Karpas-422 (cell line): ENCODE data around the gene SLC25A21. TPM values are rescaled to one million over a fixed set of nuclear protein-coding genes. Genes with fewer than 3 reads are reported as not detected.
"Not testable (repeated sequence)": the region's sequence is repeated elsewhere in the genome, so short reads cannot be mapped to it uniquely, and the experiment has no call there.

ENCODE experiments used
- DNase-seq: peaks from one replicate; pipeline ENCODE4 v3.0.0-alpha.2; 2015
- H2AFZ ChIP-seq: fragments of 200-600 bp; sonication (generic); 2 replicates; pipeline ENCODE4 v1.6.1; 2014; ENCODE audit warnings: antibody characterized with exemption, low read length, mixed read lengths
- H3K27ac ChIP-seq: fragments of 200-600 bp; sonication (generic); 2 replicates; pipeline ENCODE4 v1.5.1; 2014; ENCODE audit warnings: mild to moderate bottlenecking, low read length, moderate library complexity
- H3K27me3 ChIP-seq: fragments of 200-600 bp; sonication (generic); 2 replicates; pipeline ENCODE4 v1.6.1; 2014; ENCODE audit warnings: low read length, mixed read lengths
- H3K36me3 ChIP-seq: fragments of 200-600 bp; sonication (generic); 2 replicates; pipeline ENCODE4 v1.6.1; 2014; ENCODE audit warnings: low read length, mixed read lengths; ENCODE audit not compliant: insufficient read depth
- H3K4me1 ChIP-seq: fragments of 200-600 bp; sonication (generic); 2 replicates; pipeline ENCODE4 v1.6.1; 2014; ENCODE audit warnings: mild to moderate bottlenecking, low read length, mixed read lengths
- H3K4me2 ChIP-seq: fragments of 200-600 bp; sonication (generic); 2 replicates; pipeline ENCODE4 v1.6.1; 2014; ENCODE audit warnings: low read length, low read depth, mild to moderate bottlenecking; ENCODE audit not compliant: poor library complexity, severe bottlenecking
- H3K4me3 ChIP-seq: fragments of 200-600 bp; sonication (generic); 2 replicates; pipeline ENCODE4 v1.5.1; 2014; ENCODE audit warnings: mild to moderate bottlenecking, antibody characterized with exemption, low read length, mixed read lengths
- H3K79me2 ChIP-seq: fragments of 200-600 bp; sonication (generic); 2 replicates; pipeline ENCODE4 v1.6.1; 2014; ENCODE audit warnings: mild to moderate bottlenecking, low read length, mixed read lengths
- H3K9ac ChIP-seq: fragments of 200-600 bp; sonication (generic); 2 replicates; pipeline ENCODE4 v1.6.0; 2014; ENCODE audit warnings: low read length
- H3K9me2 ChIP-seq: fragments of 200-600 bp; sonication (generic), shearing (Covaris generic); replicated peaks from 2 replicates; pipeline ENCODE4 v1.6.0; 2014; ENCODE audit warnings: mild to moderate bottlenecking, low read length, moderate library complexity; ENCODE audit not compliant: insufficient read depth
- H3K9me3 ChIP-seq: fragments of 300-700, 200-600 bp; sonication (generic); 2 replicates; pipeline ENCODE4 v1.6.1; 2014; ENCODE audit warnings: low read length, mixed read lengths
- H4K20me1 ChIP-seq: fragments of 200-600 bp; sonication (generic); 2 replicates; pipeline ENCODE4 v1.6.1; 2014; ENCODE audit warnings: mild to moderate bottlenecking, antibody characterized with exemption, low read length, low read depth; ENCODE audit not compliant: insufficient read depth
- total RNA-seq: library from RNA; depleted of rRNA; stranded (reverse); fragments of >200 nt; shearing (Covaris generic); gene quantifications from 2 replicates; pipeline ENCODE4 v1.2.3, GENCODE V29; 2014; ENCODE audit warnings: low replicate concordance; rRNA removed

The SLC25A21 gene
- 1.5 and 9.2 TPM in 2 replicates for total RNA-seq

DNA sequence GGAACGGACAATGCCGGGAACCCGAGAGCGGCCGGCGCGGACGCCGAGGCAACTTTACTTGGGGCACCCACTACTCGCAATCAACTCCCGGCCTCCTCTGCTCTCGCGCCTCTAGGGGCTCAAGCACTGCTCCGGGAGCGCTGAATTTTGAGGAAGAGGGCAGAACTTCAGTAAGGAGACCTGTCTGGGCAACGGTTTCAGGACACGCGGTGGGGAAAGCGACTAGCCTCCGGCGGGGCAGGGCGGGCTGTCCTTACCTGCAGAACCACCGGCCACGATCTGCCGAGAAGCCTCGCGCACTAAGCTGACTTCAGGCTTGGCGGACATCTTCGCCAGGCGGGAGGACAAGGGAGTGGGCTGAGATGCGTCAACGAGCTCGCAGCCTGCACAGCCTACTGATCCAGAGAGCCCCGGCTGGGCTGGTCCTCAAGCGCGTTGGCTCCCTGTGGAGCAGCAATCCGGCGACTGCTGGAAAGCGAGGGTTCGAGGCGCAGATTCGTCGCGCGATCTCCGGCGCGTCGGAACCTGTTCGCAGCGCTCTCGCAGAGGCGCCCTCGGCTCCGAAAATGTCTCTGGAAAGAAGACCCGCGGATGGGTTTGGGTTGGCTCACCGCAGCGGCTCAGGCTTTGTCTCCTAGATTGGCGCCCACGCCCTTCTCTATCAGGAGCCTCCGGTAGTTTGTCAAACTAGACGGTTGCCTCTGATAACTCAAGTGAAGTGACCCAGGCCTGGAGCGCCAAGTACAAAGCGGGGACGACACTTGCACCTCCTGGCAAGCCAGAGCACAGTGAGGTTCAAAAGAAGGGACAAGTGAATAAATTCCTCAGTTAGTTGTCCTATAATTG is at the start of gene SLC25A21:
Gene SLC25A21 (minus strand): TSS at position 583 of the 846 bp plus-strand sequence.
- DNase-seq: no peak
- no peaks in the 10 kb centered on the region for H4K20me1 ChIP-seq
- H3K27me3 ChIP-seq: no peaks in the 10 kb centered on the region
- H3K9me2 ChIP-seq: no peaks in the 10 kb centered on the region
- no peak within 1 kb of the TSS for H3K27ac ChIP-seq
- no peak within 1 kb of the TSS for H3K9ac ChIP-seq
- no peaks in the 10 kb centered on the region for H3K79me2 ChIP-seq
- no peak within 1 kb of the TSS for H2AFZ ChIP-seq
- H3K4me1 ChIP-seq: no peaks in the 10 kb centered on the region
- H3K4me3 ChIP-seq: no peak within 1 kb of the TSS
- H3K36me3 ChIP-seq: no peaks in the 10 kb centered on the region
- H3K9me3 ChIP-seq: no peaks in the 10 kb centered on the region
- H3K4me2 ChIP-seq: no peak within 1 kb of the TSS

DNA sequence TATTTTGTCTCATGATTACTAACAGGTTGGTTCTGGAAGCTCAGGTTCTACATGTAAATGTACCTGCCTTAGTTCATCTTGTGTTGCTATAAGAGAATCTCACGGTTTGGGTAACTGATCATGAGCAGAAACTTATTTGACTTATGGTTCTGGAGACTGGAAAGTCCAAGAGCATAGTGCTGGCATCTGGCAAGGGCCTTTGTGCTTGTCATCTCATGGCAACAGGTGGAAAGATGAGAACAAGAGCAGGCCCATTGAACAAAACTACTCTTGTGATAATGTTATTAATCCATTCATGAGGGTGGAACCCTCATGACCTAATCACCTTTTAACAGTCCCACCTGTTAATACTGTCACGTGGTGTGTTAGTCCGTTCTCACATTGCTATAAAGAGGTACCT is 48.7 kb upstream of the SLC25A21 start:
- Histone ChIP-seq H3K9me2 (no peaks in the 10 kb centered on the region; the same call in 1 of the 2 replicates), H3K4me2 (no peak overlapping the region), H3K9me3 (no peaks in the 10 kb centered on the region; the same call in 1 of the 2 replicates), H3K36me3 (no peaks in the 10 kb centered on the region), H2AFZ (no peak overlapping the region), H3K4me3 (no peak overlapping the region), H3K9ac (no peak overlapping the region), H3K4me1 (no peaks in the 10 kb centered on the region), H3K27me3 (no peaks in the 10 kb centered on the region; the same call in 1 of the 2 replicates), H3K27ac (no peak overlapping the region), H4K20me1 (no peaks in the 10 kb centered on the region), H3K79me2 (no peaks in the 10 kb centered on the region)
- DNase-seq: no peak

DNA sequence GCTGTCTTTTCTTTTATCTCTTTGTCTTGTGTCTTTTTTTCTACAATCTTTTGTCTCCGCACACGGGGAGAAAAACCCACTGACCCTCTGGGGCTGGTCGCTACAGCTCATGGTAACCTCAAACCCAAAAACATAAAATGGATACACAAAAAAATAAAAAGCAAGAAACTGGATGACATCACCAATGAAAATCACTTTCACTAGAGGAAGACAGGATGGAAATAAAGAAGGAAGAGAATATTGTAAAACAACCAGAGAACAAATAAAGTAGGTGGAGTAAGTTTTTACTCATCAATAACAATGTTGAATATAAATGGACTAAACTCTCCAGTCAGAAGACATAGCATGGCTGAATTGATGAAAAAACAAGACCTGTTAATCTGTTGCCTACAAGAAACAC is 42.9 kb upstream of the SLC25A21 start:
- no peak for DNase-seq
- H3K36me3 ChIP-seq: no peaks in the 10 kb centered on the region
- no peaks in the 10 kb centered on the region for H3K4me1 ChIP-seq
- no peaks in the 10 kb centered on the region for H3K9me3 ChIP-seq
- H3K9me2 ChIP-seq: no peaks in the 10 kb centered on the region
- peaks cover 3% of the 10 kb centered on the region for H3K27me3 ChIP-seq
- no peak overlapping the region for H3K27ac ChIP-seq
- no peak overlapping the region for H3K4me3 ChIP-seq
- no peak overlapping the region for H2AFZ ChIP-seq
- no peak overlapping the region for H3K9ac ChIP-seq
- H3K79me2 ChIP-seq: no peaks in the 10 kb centered on the region
- H3K4me2 ChIP-seq: no peak overlapping the region
- no peaks in the 10 kb centered on the region for H4K20me1 ChIP-seq

DNA sequence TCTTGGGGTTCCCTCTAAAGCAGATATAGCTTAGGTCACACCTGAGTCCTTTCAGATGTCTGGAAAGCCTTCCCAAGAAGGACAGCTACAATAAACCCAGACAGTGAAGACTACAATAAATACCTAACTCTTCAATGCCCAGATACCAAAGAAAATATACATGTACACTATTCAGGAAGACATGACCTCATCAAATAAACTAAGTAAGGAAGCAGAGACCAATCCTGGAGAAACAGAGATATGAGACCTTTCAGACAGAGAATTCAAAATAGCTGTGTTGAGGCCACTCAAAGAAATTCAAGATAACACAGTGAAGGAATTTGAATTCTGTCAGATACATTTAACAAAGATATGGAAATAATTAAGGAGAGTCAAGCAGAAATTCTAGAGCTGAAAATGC is 40.6 kb upstream of the SLC25A21 start:
- H3K9me2 ChIP-seq: no peaks in the 10 kb centered on the region
- no peak overlapping the region for H3K4me2 ChIP-seq
- no peak overlapping the region for H3K4me3 ChIP-seq
- H4K20me1 ChIP-seq: no peaks in the 10 kb centered on the region
- no peak overlapping the region for H3K27ac ChIP-seq
- H3K27me3 ChIP-seq: peaks cover 3% of the 10 kb centered on the region; the same call in 1 of the 2 replicates
- no peaks in the 10 kb centered on the region for H3K9me3 ChIP-seq
- no peak for DNase-seq
- no peaks in the 10 kb centered on the region for H3K36me3 ChIP-seq
- H2AFZ ChIP-seq: no peak overlapping the region
- no peaks in the 10 kb centered on the region for H3K79me2 ChIP-seq
- H3K9ac ChIP-seq: no peak overlapping the region
- H3K4me1 ChIP-seq: no peaks in the 10 kb centered on the region

DNA sequence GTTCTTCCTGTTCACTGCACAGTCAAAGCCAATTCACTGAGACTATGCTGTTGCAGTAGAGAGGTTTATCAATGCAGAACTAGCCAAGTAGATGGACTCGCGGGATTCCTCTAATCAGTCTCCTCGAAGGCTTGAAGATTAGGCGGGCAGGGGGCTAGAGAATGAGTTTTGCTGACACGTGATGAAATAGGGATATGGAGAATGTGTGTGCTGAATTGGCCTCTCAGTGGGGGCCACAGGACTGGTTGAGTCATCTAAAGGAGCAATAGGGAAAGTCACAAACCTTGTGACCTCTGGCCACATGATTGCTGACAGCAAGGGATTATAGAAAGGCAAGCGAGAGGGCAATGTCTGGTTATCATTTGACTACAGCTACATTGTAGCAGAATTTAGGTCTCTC is 38.0 kb upstream of the SLC25A21 start:
- no peaks in the 10 kb centered on the region for H3K4me1 ChIP-seq
- H3K9ac ChIP-seq: no peak overlapping the region
- H3K36me3 ChIP-seq: no peaks in the 10 kb centered on the region
- H3K79me2 ChIP-seq: no peaks in the 10 kb centered on the region
- peaks cover 6% of the 10 kb centered on the region; the same call in 1 of the 2 replicates for H3K27me3 ChIP-seq
- peaks cover 7% of the 10 kb centered on the region for H3K9me3 ChIP-seq
- H3K9me2 ChIP-seq: no peaks in the 10 kb centered on the region
- H4K20me1 ChIP-seq: no peaks in the 10 kb centered on the region
- H3K4me3 ChIP-seq: no peak overlapping the region
- no peak overlapping the region for H2AFZ ChIP-seq
- no peak for DNase-seq
- H3K4me2 ChIP-seq: no peak overlapping the region
- no peak overlapping the region for H3K27ac ChIP-seq

DNA sequence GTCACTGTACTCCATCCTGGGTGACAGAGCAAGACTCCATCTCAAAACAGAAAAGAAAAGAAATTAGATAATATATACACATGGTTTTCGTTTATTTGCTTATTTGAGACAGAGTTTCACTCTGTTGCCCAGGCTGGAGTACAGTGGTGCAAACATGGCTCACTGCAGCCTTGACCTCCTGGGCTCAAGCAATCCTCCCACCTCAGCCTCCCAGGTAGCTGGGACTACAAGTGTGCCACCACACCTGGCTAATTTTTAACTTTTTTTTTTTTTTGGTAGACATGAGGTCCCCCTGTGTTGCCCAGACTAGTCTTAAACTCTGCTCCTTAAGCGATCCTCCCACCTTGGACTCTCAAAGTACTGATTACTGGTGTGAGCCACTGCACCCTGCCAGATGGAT is 37.2 kb upstream of the SLC25A21 start:
- not testable (repeated sequence) for H3K79me2 ChIP-seq, H3K9me3 ChIP-seq, H3K9me2 ChIP-seq, H3K4me2 ChIP-seq, H3K4me3 ChIP-seq, H3K27me3 ChIP-seq, H3K9ac ChIP-seq, DNase-seq, H4K20me1 ChIP-seq, H3K27ac ChIP-seq, H3K4me1 ChIP-seq, H2AFZ ChIP-seq, H3K36me3 ChIP-seq

DNA sequence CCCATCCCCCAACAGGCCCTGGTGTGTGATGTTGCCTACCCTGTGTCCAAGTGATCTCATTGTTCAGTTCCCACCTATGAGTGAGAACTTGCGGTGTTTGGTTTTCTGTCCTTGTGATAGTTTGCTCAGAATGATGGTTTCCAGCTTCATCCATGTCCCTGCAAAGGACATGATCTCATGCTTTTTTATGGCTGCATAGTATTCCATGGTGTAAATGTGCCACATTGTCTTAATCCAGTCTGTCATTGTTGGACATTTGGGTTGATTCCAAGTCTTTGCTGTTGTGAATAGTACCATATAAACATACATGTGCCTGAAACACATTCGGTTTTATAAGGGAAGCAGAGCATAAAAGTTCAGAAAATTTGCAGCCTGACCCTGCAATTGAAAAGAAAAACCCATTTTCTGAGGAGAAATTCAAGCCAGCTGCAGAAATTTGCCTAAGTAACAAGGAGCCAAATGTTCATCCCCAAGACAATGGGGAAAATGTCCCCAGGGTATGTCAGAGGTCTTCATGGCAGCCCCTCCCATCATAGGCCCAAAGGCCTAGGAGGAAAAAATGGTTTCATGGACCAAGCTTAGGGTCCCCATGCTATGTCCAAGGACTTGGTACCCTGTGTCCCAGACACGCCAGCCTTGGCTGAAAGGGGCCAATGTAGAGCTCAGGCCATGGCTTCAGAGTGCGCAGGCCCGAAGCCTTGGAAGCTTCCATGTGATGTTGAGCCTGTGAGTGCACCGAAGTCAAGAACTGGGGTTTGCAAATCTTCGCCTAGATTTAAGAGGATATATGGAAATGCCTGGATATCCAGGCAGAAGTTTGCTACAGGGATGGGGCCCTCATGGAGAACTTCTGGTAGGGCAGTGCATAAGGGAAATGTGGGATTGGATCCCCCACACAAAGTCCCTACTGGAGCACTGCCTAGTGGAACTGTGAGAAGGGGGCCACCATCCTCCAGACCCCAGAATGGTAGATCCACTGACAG is 33.5 kb upstream of the SLC25A21 start:
- not testable (repeated sequence) for H3K36me3 ChIP-seq, H3K9me2 ChIP-seq, H3K9me3 ChIP-seq, DNase-seq, H3K9ac ChIP-seq, H3K4me1 ChIP-seq, H3K27me3 ChIP-seq, H3K79me2 ChIP-seq, H3K4me2 ChIP-seq, H4K20me1 ChIP-seq, H3K4me3 ChIP-seq, H3K27ac ChIP-seq, H2AFZ ChIP-seq

DNA sequence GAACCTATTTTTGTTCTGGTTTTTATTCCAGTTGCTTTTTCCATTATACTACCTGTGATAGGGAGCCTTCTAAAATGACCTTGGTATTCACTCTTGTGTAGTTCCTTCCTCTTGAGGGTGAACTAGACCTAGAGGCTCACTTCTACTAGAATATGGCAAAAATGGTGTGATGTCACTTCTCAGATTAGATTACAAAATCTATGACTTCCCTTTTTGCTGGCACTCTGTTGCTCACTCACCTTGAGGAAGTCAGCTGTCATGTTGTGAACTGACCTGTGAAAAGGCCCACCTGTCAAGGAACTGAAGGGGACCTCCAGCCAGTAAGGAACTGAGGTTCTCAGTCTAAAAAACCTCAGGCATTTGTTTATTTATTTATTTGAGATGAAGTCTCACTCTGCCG is 31.0 kb upstream of the SLC25A21 start:
- Histone ChIP-seq H3K4me2 (no peak overlapping the region), H3K36me3 (no peaks in the 10 kb centered on the region), H2AFZ (no peak overlapping the region), H3K9me2 (no peaks in the 10 kb centered on the region), H3K27me3 (peaks cover 3% of the 10 kb centered on the region; the same call in 1 of the 2 replicates), H3K9me3 (peaks cover 7% of the 10 kb centered on the region), H3K9ac (no peak overlapping the region), H3K4me3 (no peak overlapping the region), H3K4me1 (peaks cover 3% of the 10 kb centered on the region; the same call in 1 of the 2 replicates), H3K79me2 (no peaks in the 10 kb centered on the region), H3K27ac (no peak overlapping the region), H4K20me1 (no peaks in the 10 kb centered on the region)
- DNase-seq: peak; percentile 63
